DND-41 (cell line): ENCODE data around the gene SMIM31.

Source experiments
- ATAC-seq: fragments of 200-7000 bp; cut with Tn5 transposase; 3 replicates; pipeline ENCODE4 v1.9.1; 2021; ENCODE audit warnings: low read depth; ENCODE audit not compliant: insufficient read depth
- DNase-seq: peaks from one replicate; pipeline ENCODE4 v3.0.0-alpha.2; 2020
- H2AFZ ChIP-seq: 2 replicates; pipeline ENCODE4 v1.6.0; 2012; ENCODE audit warnings: low read depth, low read length
- H3K27ac ChIP-seq: 2 replicates; pipeline ENCODE4 v1.5.1; 2012; ENCODE audit warnings: low read length, inconsistent platforms
- H3K27me3 ChIP-seq: fragments of 200-600 bp; sonication (generic); 2 replicates; pipeline ENCODE4 v1.6.0; 2012; ENCODE audit warnings: low read length, mild to moderate bottlenecking, inconsistent platforms; ENCODE audit not compliant: insufficient read depth, poor library complexity
- H3K36me3 ChIP-seq: 2 replicates; pipeline ENCODE4 v1.5.1; 2012; ENCODE audit warnings: low read length, inconsistent platforms; ENCODE audit not compliant: insufficient read depth
- H3K4me1 ChIP-seq: 2 replicates; pipeline ENCODE4 v1.5.1; 2012; ENCODE audit warnings: mild to moderate bottlenecking, low read length; ENCODE audit not compliant: insufficient read depth
- H3K4me2 ChIP-seq: 2 replicates; pipeline ENCODE4 v1.6.0; 2012; ENCODE audit warnings: mild to moderate bottlenecking, moderate library complexity, low read length, inconsistent platforms; ENCODE audit not compliant: insufficient read depth
- H3K4me3 ChIP-seq, 2 experiments: fragments of 200-600 bp in 1 of 2; shearing (Covaris generic) in 1 of 2; 2 replicates each; pipeline ENCODE4 v1.5.1; 2012 to 2016; ENCODE audit warnings: inconsistent platforms in 2 of 2, low read length in 2 of 2, mild to moderate bottlenecking in 2 of 2, low read depth in 1 of 2, moderate library complexity in 1 of 2
- H3K79me2 ChIP-seq: 2 replicates; pipeline ENCODE4 v1.6.0; 2012; ENCODE audit warnings: low read length, inconsistent platforms; ENCODE audit not compliant: insufficient read depth
- H3K9ac ChIP-seq: 2 replicates; pipeline ENCODE4 v1.6.0; 2012; ENCODE audit warnings: low read depth, mild to moderate bottlenecking, inconsistent platforms, low read length, moderate library complexity
- H3K9me3 ChIP-seq: 2 replicates; pipeline ENCODE4 v1.5.1; 2012; ENCODE audit warnings: low read length, moderate library complexity, mild to moderate bottlenecking, inconsistent platforms; ENCODE audit not compliant: insufficient read depth, severe bottlenecking
- H4K20me1 ChIP-seq: 2 replicates; pipeline ENCODE4 v1.6.0; 2012; ENCODE audit warnings: low read length; ENCODE audit not compliant: insufficient read depth
- CTCF ChIP-seq: IDR thresholded peaks from 2 replicates; pipeline ENCODE4 v1.5.1; 2012; ENCODE audit warnings: borderline replicate concordance, low read length, moderate library complexity, mild to moderate bottlenecking; ENCODE audit not compliant: poor library complexity, severe bottlenecking; ENCODE audit errors: extremely low read depth
- EZH2 ChIP-seq: IDR thresholded peaks from 3 replicates; pipeline ENCODE4 v1.6.1; 2012; ENCODE audit warnings: borderline replicate concordance, low read depth, mild to moderate bottlenecking, moderate library complexity, low read length, inconsistent platforms; ENCODE audit not compliant: severe bottlenecking

Gene SMIM31

GRCh38 chr4:164800786-164801185, 46.9 kb downstream of the SMIM31 start:
- Histone ChIP-seq H3K4me2 (no peak overlapping the region), H3K4me3 (no peak overlapping the region), H3K79me2 (no peaks in the 10 kb centered on the region), H3K9me3 (no peaks in the 10 kb centered on the region), H3K4me1 (no peaks in the 10 kb centered on the region), H4K20me1 (no peaks in the 10 kb centered on the region), H2AFZ (no peak overlapping the region), H3K9ac (no peak overlapping the region), H3K27ac (no peak overlapping the region), H3K36me3 (no peaks in the 10 kb centered on the region), H3K27me3 (no peaks in the 10 kb centered on the region)
- no peak for ATAC-seq
- TF ChIP-seq CTCF: no peak
- TF ChIP-seq EZH2: no peak
- no peak for DNase-seq

GRCh38 chr4:164802301-164802901, 48.5 kb downstream of the SMIM31 start:
- H4K20me1 ChIP-seq: no peaks in the 10 kb centered on the region
- no peak for DNase-seq
- TF ChIP-seq EZH2 (no peak), CTCF (no peak)
- no peak overlapping the region for H3K4me2 ChIP-seq
- no peak overlapping the region for H3K27ac ChIP-seq
- no peak overlapping the region for H2AFZ ChIP-seq
- H3K79me2 ChIP-seq: no peaks in the 10 kb centered on the region
- ATAC-seq: no peak
- H3K9me3 ChIP-seq: no peaks in the 10 kb centered on the region
- no peak overlapping the region for H3K4me3 ChIP-seq
- no peaks in the 10 kb centered on the region for H3K27me3 ChIP-seq
- H3K4me1 ChIP-seq: no peaks in the 10 kb centered on the region
- no peak overlapping the region for H3K9ac ChIP-seq
- H3K36me3 ChIP-seq: no peaks in the 10 kb centered on the region

- H2AFZ ChIP-seq: no peak overlapping the region
- no peaks in the 10 kb centered on the region for H3K9me3 ChIP-seq
- no peaks in the 10 kb centered on the region for H3K4me1 ChIP-seq
- TF ChIP-seq CTCF (no peak), EZH2 (no peak)
- H3K4me3 ChIP-seq: no peak overlapping the region
- H3K79me2 ChIP-seq: no peaks in the 10 kb centered on the region
- H3K4me2 ChIP-seq: no peak overlapping the region
- H4K20me1 ChIP-seq: no peaks in the 10 kb centered on the region
- H3K9ac ChIP-seq: no peak overlapping the region
- H3K27ac ChIP-seq: no peak overlapping the region
- no peaks in the 10 kb centered on the region for H3K27me3 ChIP-seq
- DNase-seq: no peak
- no peak for ATAC-seq
- no peaks in the 10 kb centered on the region for H3K36me3 ChIP-seq
These were observed 49.8 kb downstream of the SMIM31 start for GRCh38 chr4:164803702-164804101.

- Histone ChIP-seq H3K4me3 (no peak overlapping the region), H3K9me3 (no peaks in the 10 kb centered on the region), H2AFZ (no peak overlapping the region), H3K4me2 (no peak overlapping the region), H3K27me3 (no peaks in the 10 kb centered on the region), H4K20me1 (no peaks in the 10 kb centered on the region), H3K9ac (no peak overlapping the region), H3K27ac (no peak overlapping the region), H3K4me1 (no peaks in the 10 kb centered on the region), H3K36me3 (no peaks in the 10 kb centered on the region), H3K79me2 (no peaks in the 10 kb centered on the region)
- DNase-seq: no peak
- TF ChIP-seq EZH2 (no peak), CTCF (no peak)
- ATAC-seq: no peak
These were observed 53.7 kb downstream of the SMIM31 start for GRCh38 chr4:164807611-164808010.
